SK-N-SH (cell line): ENCODE data around the gene MAMSTR.

Experiments
- CHD2 ChIP-seq: fragments of 150-350 bp; IDR thresholded peaks from 2 replicates; pipeline ENCODE4 v1.6.1; 2018; ENCODE audit warnings: low read length; ENCODE audit not compliant: partially characterized antibody
- EZH2phosphoT487 ChIP-seq: fragments of 200-600 bp; sonication (generic); IDR thresholded peaks from 2 replicates; pipeline ENCODE4 v1.6.1; 2017; ENCODE audit warnings: low read depth, mixed run types, mild to moderate bottlenecking, antibody characterized with exemption, moderate library complexity, borderline replicate concordance
- GABPA ChIP-seq: IDR thresholded peaks from 2 replicates; pipeline ENCODE4 v1.4.0; 2012; ENCODE audit warnings: low read depth, mild to moderate bottlenecking
- GATA2 ChIP-seq: sonication (generic); formaldehyde crosslinking; IDR thresholded peaks from 2 replicates; pipeline ENCODE4 v1.5.0; 2020; ENCODE audit warnings: mild to moderate bottlenecking, missing genetic modification reagents
- NRF1 ChIP-seq: IDR thresholded peaks from 2 replicates; pipeline ENCODE4 v1.6.1; 2012; ENCODE audit warnings: low read depth, mild to moderate bottlenecking, low read length
- POLR2AphosphoS5 ChIP-seq: IDR thresholded peaks from 2 replicates; pipeline ENCODE4 v1.6.1; 2012; ENCODE audit warnings: low read depth, low read length
- RCOR1 ChIP-seq: fragments of 150-350 bp; IDR thresholded peaks from 2 replicates; pipeline ENCODE4 v1.6.1; 2017; ENCODE audit warnings: antibody characterized with exemption, low read length
- RFX5 ChIP-seq: IDR thresholded peaks from 2 replicates; pipeline ENCODE4 v1.6.1; 2012; ENCODE audit warnings: mild to moderate bottlenecking, improper control_type of control experiment, low read length
- SMC3 ChIP-seq: IDR thresholded peaks from 2 replicates; pipeline ENCODE4 v1.6.1; 2012; ENCODE audit warnings: low read depth, low read length, improper control_type of control experiment
- TAF1 ChIP-seq: IDR thresholded peaks from 2 replicates; pipeline ENCODE4 v1.6.1; 2012; ENCODE audit warnings: low read depth, mild to moderate bottlenecking, low read length, moderate library complexity, borderline replicate concordance
- YY1 ChIP-seq: IDR thresholded peaks from 2 replicates; pipeline ENCODE4 v1.4.0; 2012; ENCODE audit warnings: low read depth, mild to moderate bottlenecking
- TF ChIP-seq, protein P1 (sequence below): fragments of 200-600 bp; sonication (generic); IDR thresholded peaks from 2 replicates; pipeline ENCODE4 v1.6.1; 2017; ENCODE audit warnings: antibody characterized with exemption, mild to moderate bottlenecking, moderate library complexity
- TF ChIP-seq, protein P2 (sequence below): IDR thresholded peaks from 2 replicates; pipeline ENCODE4 v1.6.1; 2012; ENCODE audit warnings: mild to moderate bottlenecking, low read depth, low read length, moderate library complexity

DNA sequence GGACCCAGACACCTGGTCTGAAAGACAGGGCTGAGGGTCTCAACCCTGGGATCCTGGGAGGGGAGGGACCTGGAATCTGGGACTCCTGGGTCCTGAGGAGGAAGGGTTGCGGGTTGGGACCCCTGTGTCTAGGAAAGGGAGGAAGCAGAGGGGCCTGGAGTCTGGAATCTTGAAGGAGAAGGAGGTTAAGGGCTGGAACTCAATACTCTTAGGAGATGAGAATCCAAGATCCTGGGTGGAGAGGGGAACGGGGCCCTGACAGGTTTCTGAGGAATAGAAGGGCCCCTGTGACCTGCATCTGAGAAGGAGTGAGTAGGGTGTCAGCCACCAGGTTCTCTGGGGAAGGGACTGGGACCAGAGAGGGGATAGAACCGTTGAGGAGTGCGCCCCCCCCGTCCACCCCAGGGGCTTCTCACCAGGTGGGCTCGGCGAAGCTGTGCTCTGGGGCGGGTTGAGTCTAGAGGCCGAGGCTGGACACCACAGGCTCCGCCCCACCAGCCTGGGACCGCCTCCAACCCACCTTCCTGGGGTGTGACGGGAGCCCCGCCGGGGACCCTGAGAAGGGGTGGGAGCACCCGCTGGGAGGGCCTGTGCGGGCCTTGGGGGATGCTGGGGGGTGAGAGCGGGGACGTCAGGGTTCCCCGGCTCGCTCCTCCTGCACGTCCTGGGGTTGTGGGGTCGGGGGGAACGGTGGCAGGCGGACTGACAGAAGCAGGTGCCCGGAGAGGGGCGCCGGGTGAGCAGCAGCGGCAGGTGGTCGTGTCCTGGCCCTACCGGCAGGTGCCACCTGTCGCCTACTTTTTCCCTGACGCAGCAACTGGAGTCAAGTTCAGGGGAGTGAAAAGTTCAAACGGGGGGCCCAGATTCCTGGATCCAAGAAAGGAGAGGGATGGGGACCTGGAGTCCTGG is at the start of gene MAMSTR:
- no peak for TF ChIP-seq EZH2phosphoT487
- TF ChIP-seq, protein P1, sequence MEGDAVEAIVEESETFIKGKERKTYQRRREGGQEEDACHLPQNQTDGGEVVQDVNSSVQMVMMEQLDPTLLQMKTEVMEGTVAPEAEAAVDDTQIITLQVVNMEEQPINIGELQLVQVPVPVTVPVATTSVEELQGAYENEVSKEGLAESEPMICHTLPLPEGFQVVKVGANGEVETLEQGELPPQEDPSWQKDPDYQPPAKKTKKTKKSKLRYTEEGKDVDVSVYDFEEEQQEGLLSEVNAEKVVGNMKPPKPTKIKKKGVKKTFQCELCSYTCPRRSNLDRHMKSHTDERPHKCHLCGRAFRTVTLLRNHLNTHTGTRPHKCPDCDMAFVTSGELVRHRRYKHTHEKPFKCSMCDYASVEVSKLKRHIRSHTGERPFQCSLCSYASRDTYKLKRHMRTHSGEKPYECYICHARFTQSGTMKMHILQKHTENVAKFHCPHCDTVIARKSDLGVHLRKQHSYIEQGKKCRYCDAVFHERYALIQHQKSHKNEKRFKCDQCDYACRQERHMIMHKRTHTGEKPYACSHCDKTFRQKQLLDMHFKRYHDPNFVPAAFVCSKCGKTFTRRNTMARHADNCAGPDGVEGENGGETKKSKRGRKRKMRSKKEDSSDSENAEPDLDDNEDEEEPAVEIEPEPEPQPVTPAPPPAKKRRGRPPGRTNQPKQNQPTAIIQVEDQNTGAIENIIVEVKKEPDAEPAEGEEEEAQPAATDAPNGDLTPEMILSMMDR, result no peak
- no peak for TF ChIP-seq GATA2 (CRISPR knock-in tag)
- TF ChIP-seq YY1, result no peak
- no peak for TF ChIP-seq SMC3
- TF ChIP-seq POLR2AphosphoS5, result no peak
- TF ChIP-seq, protein P2, sequence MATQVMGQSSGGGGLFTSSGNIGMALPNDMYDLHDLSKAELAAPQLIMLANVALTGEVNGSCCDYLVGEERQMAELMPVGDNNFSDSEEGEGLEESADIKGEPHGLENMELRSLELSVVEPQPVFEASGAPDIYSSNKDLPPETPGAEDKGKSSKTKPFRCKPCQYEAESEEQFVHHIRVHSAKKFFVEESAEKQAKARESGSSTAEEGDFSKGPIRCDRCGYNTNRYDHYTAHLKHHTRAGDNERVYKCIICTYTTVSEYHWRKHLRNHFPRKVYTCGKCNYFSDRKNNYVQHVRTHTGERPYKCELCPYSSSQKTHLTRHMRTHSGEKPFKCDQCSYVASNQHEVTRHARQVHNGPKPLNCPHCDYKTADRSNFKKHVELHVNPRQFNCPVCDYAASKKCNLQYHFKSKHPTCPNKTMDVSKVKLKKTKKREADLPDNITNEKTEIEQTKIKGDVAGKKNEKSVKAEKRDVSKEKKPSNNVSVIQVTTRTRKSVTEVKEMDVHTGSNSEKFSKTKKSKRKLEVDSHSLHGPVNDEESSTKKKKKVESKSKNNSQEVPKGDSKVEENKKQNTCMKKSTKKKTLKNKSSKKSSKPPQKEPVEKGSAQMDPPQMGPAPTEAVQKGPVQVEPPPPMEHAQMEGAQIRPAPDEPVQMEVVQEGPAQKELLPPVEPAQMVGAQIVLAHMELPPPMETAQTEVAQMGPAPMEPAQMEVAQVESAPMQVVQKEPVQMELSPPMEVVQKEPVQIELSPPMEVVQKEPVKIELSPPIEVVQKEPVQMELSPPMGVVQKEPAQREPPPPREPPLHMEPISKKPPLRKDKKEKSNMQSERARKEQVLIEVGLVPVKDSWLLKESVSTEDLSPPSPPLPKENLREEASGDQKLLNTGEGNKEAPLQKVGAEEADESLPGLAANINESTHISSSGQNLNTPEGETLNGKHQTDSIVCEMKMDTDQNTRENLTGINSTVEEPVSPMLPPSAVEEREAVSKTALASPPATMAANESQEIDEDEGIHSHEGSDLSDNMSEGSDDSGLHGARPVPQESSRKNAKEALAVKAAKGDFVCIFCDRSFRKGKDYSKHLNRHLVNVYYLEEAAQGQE, result no peak
- TF ChIP-seq CHD2, result no peak
- no peak for TF ChIP-seq RCOR1
- no peak for TF ChIP-seq NRF1
- TF ChIP-seq RFX5, result no peak
- no peak for TF ChIP-seq TAF1
- no peak for TF ChIP-seq GABPA
